ENCODE data around the gene TUBG2. TPM values are rescaled to one million over a fixed set of nuclear protein-coding genes. Genes with fewer than 3 reads are reported as not detected.
A peak's percentile ranks its signal among the peaks of the same experiment; 100 is the strongest.

Gene TUBG2
- total RNA-seq, 1 donor from 2014 or later, result 16.8 TPM

- intact Hi-C loops (cut with DNase I), result no loop called here
- Histone ChIP-seq H3K36me3 (peaks cover 17% of the 10 kb centered on the region), H3K27me3 (ENCODE audit: low read depth) (peaks cover 13% of the 10 kb centered on the region), H3K9me3 (no peaks in the 10 kb centered on the region), H3K4me1 (peaks cover 73% of the 10 kb centered on the region), H3K4me3 (peak overlapping the region; percentile 95), H3K27ac (peak overlapping the region; percentile 94)
- peak; percentile 80 to 89 for ATAC-seq
- peak; percentile 99 for DNase-seq
- TF ChIP-seq CTCF (IDR thresholded peaks at IDR 0.05), result no peak
Observed at GRCh38 chr17:42677012-42677857, 18.2 kb downstream of the TUBG2 start.

- peaks cover 79% of the 10 kb centered on the region for H3K4me1 ChIP-seq
- peak; percentile 67 to 69 for ATAC-seq
Observed at GRCh38 chr17:42677921-42678781, 19.1 kb downstream of the TUBG2 start.

GRCh38 chr17:42678951-42679491, 19.9 kb downstream of the TUBG2 start:
- intact Hi-C loops (cut with DNase I), result no loop called here
- DNase-seq (peak; percentile 67), ATAC-seq (no peak)
- Histone ChIP-seq H3K9me3 (no peaks in the 10 kb centered on the region), H3K4me3 (peak overlapping the region; percentile 95), H3K4me1 (peaks cover 79% of the 10 kb centered on the region), H3K27ac (peak overlapping the region; percentile 94), H3K27me3 (ENCODE audit: low read depth) (peaks cover 13% of the 10 kb centered on the region), H3K36me3 (no peaks in the 10 kb centered on the region)
- TF ChIP-seq CTCF (IDR thresholded peaks at IDR 0.05), result no peak

More at GRCh38 chr17:42677921-42678781, 19.1 kb downstream of the TUBG2 start:
- Histone ChIP-seq H3K27ac (peak overlapping the region; percentile 94), H3K9me3 (no peaks in the 10 kb centered on the region), H3K4me3 (peak overlapping the region; percentile 95), H3K36me3 (peaks cover 7% of the 10 kb centered on the region), H3K27me3 (ENCODE audit: low read depth) (peaks cover 13% of the 10 kb centered on the region)
- intact Hi-C loops (cut with DNase I), result no loop called here
- DNase-seq, result peak; percentile 91
- no peak for TF ChIP-seq CTCF (IDR thresholded peaks at IDR 0.05)

- Histone ChIP-seq H3K36me3 (no peaks in the 10 kb centered on the region), H3K4me3 (peak overlapping the region; percentile 95), H3K27ac (peak overlapping the region; percentile 94), H3K4me1 (peaks cover 74% of the 10 kb centered on the region), H3K27me3 (ENCODE audit: low read depth) (peaks cover 13% of the 10 kb centered on the region), H3K9me3 (no peaks in the 10 kb centered on the region)
- peak; percentile 61 to 64 for ATAC-seq
- TF ChIP-seq CTCF (IDR thresholded peaks at IDR 0.05), result peak; percentile 98
- intact Hi-C loops (cut with DNase I), result no loop called here
- peak; percentile 89 for DNase-seq
Observed at GRCh38 chr17:42679492-42680330, 20.6 kb downstream of the TUBG2 start.
